DOHH2 (cell line): ENCODE results near the gene CAP1.

Experiments used
- EZH2phosphoT487 ChIP-seq: fragments of 200-600 bp; sonication (generic); IDR thresholded peaks from 2 replicates; pipeline ENCODE4 v1.6.1; 2017; ENCODE audit warnings: borderline replicate concordance, mild to moderate bottlenecking, antibody characterized with exemption, low read length, moderate library complexity, mixed read lengths
- TF ChIP-seq, protein P1 (sequence below): fragments of 200-600 bp; sonication (generic); IDR thresholded peaks from one replicate; pipeline ENCODE4 v1.5.1; 2014; ENCODE audit warnings: antibody characterized with exemption, mild to moderate bottlenecking, low read depth, low read length; ENCODE audit not compliant: poor library complexity, severe bottlenecking

DNA sequence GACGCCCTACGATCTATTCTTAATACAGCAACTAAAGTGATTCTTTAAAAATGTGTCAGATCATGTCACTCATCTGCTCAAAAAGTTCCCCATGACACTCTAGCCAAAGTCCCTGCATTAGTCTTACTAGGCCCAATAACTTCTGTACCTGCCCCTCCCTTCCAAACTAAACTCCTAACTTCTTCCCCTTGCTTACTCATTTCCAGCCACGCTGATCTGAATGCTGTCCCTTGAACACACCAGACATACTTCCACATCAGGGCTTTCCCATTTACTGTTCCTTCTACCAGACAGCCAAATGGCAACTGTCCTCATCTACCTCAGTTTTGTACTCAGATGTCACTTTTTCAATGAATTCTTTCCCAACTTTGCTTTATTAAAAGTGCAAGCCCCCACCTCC lies 55.3 kb downstream of the CAP1 start:
- TF ChIP-seq, protein P1, sequence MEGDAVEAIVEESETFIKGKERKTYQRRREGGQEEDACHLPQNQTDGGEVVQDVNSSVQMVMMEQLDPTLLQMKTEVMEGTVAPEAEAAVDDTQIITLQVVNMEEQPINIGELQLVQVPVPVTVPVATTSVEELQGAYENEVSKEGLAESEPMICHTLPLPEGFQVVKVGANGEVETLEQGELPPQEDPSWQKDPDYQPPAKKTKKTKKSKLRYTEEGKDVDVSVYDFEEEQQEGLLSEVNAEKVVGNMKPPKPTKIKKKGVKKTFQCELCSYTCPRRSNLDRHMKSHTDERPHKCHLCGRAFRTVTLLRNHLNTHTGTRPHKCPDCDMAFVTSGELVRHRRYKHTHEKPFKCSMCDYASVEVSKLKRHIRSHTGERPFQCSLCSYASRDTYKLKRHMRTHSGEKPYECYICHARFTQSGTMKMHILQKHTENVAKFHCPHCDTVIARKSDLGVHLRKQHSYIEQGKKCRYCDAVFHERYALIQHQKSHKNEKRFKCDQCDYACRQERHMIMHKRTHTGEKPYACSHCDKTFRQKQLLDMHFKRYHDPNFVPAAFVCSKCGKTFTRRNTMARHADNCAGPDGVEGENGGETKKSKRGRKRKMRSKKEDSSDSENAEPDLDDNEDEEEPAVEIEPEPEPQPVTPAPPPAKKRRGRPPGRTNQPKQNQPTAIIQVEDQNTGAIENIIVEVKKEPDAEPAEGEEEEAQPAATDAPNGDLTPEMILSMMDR: no peak
- TF ChIP-seq EZH2phosphoT487: no peak
